BLaER1 (cell line): ENCODE data around the gene SPRR1A.
A peak's percentile ranks its signal among the peaks of the same experiment; 100 is the strongest.

Experiments
- H3K27ac ChIP-seq: shearing (Covaris generic); formaldehyde crosslinking; 2 replicates; pipeline ENCODE4 v1.8.1; 2022
- H3K27me3 ChIP-seq: shearing (Covaris generic); formaldehyde crosslinking; 2 replicates; pipeline ENCODE4 v1.8.1; 2022
- H3K36me3 ChIP-seq: shearing (Covaris generic); formaldehyde crosslinking; 2 replicates; pipeline ENCODE4 v1.8.1; 2022
- H3K4me1 ChIP-seq: shearing (Covaris generic); formaldehyde crosslinking; 2 replicates; pipeline ENCODE4 v1.8.1; 2022
- H3K4me2 ChIP-seq: shearing (Covaris generic); formaldehyde crosslinking; 2 replicates; pipeline ENCODE4 v1.8.1; 2022
- H3K4me3 ChIP-seq: shearing (Covaris generic); formaldehyde crosslinking; 2 replicates; pipeline ENCODE4 v1.8.1; 2022
- H3K9ac ChIP-seq: shearing (Covaris generic); formaldehyde crosslinking; 2 replicates; pipeline ENCODE4 v1.8.1; 2022
- H3K9me3 ChIP-seq: shearing (Covaris generic); formaldehyde crosslinking; 2 replicates; pipeline ENCODE4 v1.8.1; 2022
- H4K20me1 ChIP-seq: shearing (Covaris generic); formaldehyde crosslinking; 2 replicates; pipeline ENCODE4 v1.8.1; 2022
- Cebpa-rat ChIP-seq: shearing (Covaris generic); IDR thresholded peaks from 2 replicates; pipeline ENCODE4 v1.8.1; 2022

Gene SPRR1A

GRCh38 chr1:152983743-152984142 lies at the start of gene SPRR1A:
TSS of gene SPRR1A (plus strand) at chr1:152984081. CDS start at chr1:152985231, 1,150 bp downstream.
- Histone ChIP-seq H3K27ac (peak within 1 kb of the TSS; percentile 5; the same call in 1 of the 2 replicates), H4K20me1 (no peaks in the 10 kb centered on the region), H3K36me3 (no peaks in the 10 kb centered on the region), H3K9me3 (no peaks in the 10 kb centered on the region), H3K4me2 (peak within 1 kb of the TSS; percentile 40), H3K27me3 (no peaks in the 10 kb centered on the region), H3K4me3 (no peak within 1 kb of the TSS), H3K4me1 (peaks cover 17% of the 10 kb centered on the region), H3K9ac (no peak within 1 kb of the TSS)
- no peak for TF ChIP-seq Cebpa-rat

DNA sequence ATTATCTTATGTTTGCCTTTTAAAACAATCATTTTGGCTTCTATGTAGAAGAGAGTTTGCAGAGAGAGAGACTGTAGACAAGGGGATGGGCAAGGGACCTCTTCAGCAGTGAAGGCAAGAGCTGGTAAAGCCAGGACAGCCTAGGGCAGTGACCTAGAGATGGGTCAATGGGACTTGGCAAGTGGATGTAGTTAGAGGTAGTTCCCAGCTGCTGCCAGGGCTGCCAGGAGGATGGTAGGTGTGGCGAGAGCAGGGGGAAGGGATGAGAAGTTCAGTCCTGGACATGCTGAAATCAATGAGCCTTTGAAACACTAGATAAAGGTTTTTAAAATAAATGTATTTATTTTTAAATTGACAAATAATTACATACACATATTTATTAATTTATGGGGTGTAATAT lies 43.3 kb upstream of the SPRR1A start:
- Histone ChIP-seq H4K20me1 (no peaks in the 10 kb centered on the region), H3K9me3 (no peaks in the 10 kb centered on the region), H3K27ac (no peak overlapping the region), H3K4me1 (no peaks in the 10 kb centered on the region), H3K27me3 (no peaks in the 10 kb centered on the region), H3K9ac (no peak overlapping the region), H3K36me3 (no peaks in the 10 kb centered on the region), H3K4me3 (no peak overlapping the region), H3K4me2 (no peak overlapping the region)
- no peak for TF ChIP-seq Cebpa-rat

DNA sequence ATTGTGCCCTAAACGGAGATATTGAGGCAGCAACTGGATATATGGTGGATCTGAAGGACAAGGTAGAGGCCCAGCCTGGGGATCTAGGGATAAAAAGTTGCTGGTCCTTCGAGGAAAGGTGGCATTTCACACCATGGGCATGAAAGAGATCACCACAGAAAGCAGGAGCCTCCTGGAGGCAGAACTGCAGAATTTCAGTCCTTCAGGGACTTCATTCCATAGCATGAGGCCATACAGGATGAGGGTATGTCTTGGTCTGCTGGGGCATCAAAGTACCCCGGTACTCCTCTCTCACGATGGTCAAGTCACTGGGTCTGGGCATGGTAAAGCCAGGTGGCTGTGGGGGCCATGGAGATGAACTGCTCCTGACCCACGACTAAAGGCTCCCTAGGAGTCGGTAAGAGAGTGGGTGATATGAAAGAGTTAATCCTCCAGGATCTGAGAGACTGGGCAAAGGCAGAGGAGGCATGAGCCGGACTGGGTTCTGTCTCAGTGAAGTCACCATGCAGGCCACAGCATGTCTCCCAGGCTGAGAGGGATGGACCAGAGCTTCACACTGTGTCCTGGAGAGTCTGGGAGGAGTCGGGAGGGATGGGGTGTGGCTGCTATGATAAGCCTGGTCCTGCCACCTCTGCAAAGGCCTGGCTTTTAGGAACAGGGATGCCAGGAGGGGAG lies 42.7 kb upstream of the SPRR1A start:
- no peak overlapping the region for H3K4me3 ChIP-seq
- no peaks in the 10 kb centered on the region for H3K27me3 ChIP-seq
- no peaks in the 10 kb centered on the region for H4K20me1 ChIP-seq
- TF ChIP-seq Cebpa-rat = no peak
- no peak overlapping the region for H3K27ac ChIP-seq
- no peaks in the 10 kb centered on the region for H3K36me3 ChIP-seq
- H3K4me2 ChIP-seq = no peak overlapping the region
- no peaks in the 10 kb centered on the region for H3K9me3 ChIP-seq
- H3K4me1 ChIP-seq = no peaks in the 10 kb centered on the region
- no peak overlapping the region for H3K9ac ChIP-seq

DNA sequence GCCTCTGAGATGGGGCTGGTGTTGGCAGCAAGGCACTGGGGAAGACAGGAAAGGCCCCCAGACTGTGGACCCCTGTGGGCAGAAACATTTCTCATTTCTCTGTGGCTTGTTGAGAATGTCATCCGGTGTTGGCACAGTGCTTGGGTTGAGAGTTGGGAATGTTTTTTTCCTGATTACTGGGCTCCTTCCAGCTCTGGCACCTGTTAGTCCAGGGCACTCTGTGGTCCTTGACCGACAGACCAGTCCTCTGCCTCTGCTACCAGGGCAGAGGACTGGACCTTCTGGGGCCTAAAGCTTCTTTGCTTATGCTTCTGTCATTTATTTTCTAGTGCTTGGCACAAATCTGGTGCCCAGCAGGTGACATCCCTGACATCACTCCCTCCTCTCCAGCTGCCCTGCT lies 41.7 kb upstream of the SPRR1A start:
- Histone ChIP-seq H3K9ac (no peak overlapping the region), H3K4me1 (no peaks in the 10 kb centered on the region), H3K27me3 (no peaks in the 10 kb centered on the region), H3K4me3 (no peak overlapping the region), H3K36me3 (no peaks in the 10 kb centered on the region), H3K4me2 (no peak overlapping the region), H3K27ac (no peak overlapping the region), H3K9me3 (no peaks in the 10 kb centered on the region), H4K20me1 (no peaks in the 10 kb centered on the region)
- no peak for TF ChIP-seq Cebpa-rat

DNA sequence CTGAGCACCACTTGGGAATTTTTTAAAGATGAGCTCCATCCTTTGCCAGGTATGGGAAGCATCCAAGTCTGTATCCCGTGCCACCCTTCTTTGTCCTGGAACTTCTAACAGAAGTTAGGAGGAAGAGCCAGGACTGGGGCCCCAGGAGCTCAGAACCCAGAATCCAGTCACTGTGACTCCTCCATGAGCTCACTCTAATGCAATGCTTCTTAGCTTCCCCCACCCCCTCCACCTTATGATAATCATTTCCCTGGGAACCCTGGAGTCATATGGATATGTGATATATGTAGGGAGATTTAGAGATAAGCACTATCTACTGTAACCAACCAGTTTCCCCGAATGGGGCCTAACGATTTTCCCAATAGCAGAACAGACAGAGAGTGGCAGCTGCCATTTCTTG lies 37.6 kb upstream of the SPRR1A start:
- Histone ChIP-seq H3K27ac (no peak overlapping the region), H3K9me3 (no peaks in the 10 kb centered on the region), H3K9ac (no peak overlapping the region), H3K36me3 (no peaks in the 10 kb centered on the region), H4K20me1 (no peaks in the 10 kb centered on the region), H3K4me3 (no peak overlapping the region), H3K4me2 (no peak overlapping the region), H3K4me1 (no peaks in the 10 kb centered on the region), H3K27me3 (no peaks in the 10 kb centered on the region)
- TF ChIP-seq Cebpa-rat = no peak

DNA sequence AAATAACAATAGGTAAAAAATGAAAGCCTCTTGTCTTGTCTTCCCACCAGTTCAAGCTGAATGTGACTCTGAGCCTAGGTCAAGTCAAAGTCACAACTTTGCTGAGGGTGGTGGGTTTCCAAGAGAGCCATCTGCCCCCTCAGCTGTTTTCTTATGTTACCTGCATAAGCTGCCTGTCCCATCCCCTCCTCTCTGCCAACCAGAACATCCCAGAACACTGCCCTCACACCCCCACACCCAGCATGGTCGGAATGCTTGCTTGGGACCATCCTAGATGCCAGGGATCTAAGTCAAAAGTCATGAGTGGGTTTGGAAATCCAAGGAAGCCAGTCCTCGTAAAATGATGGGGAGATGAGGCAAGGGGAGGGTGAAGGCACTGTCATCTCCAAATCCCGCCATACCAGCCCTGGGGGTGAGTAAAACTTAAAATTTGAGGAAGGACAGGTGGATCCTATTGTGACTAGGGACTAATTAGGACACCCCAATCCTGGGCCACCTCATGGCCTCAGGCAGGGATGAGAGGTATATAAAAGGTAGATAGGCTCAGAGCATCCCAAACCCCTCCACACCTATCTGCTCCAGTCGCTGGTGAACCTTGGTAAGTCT lies 37.1 kb upstream of the SPRR1A start, which contains the start of gene SPRR5:
TSS of gene SPRR5 (plus strand) at position 556 of the 606 bp plus-strand sequence. CDS start 1,349 bp downstream, outside the sequence.
- no peaks in the 10 kb centered on the region for H3K36me3 ChIP-seq
- H3K4me3 ChIP-seq = no peak within 1 kb of the TSS
- H3K9ac ChIP-seq = no peak within 1 kb of the TSS
- no peaks in the 10 kb centered on the region for H3K4me1 ChIP-seq
- H4K20me1 ChIP-seq = no peaks in the 10 kb centered on the region
- H3K4me2 ChIP-seq = no peak within 1 kb of the TSS
- H3K27ac ChIP-seq = no peak within 1 kb of the TSS
- TF ChIP-seq Cebpa-rat = no peak
- no peaks in the 10 kb centered on the region for H3K27me3 ChIP-seq
- H3K9me3 ChIP-seq = no peaks in the 10 kb centered on the region

DNA sequence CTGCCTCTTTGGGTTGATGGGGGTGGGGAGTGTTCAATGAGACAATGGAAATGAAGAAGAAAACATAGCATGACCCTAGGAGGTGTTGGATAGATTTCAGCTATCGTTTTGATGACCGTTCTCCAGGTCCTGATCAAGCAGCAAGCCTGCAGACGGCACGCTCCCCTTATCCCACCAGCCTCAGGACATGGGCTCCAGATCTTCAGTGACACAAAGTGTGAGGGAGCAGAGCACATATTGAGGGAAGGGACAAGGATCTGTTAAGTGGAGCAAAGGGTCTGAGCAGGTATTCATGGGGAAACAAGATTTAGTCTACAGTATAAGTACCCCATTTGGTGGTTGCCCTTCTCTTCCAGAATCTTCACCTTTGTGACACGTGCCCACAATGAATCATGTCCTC lies 32.2 kb upstream of the SPRR1A start:
- Histone ChIP-seq H3K27ac (no peak overlapping the region), H3K9ac (no peak overlapping the region), H3K4me3 (no peak overlapping the region), H3K36me3 (no peaks in the 10 kb centered on the region), H3K4me1 (no peaks in the 10 kb centered on the region), H3K4me2 (no peak overlapping the region), H3K27me3 (no peaks in the 10 kb centered on the region), H3K9me3 (no peaks in the 10 kb centered on the region), H4K20me1 (no peaks in the 10 kb centered on the region)
- TF ChIP-seq Cebpa-rat = no peak

GRCh38 chr1:152953761-152954160 lies 30.1 kb upstream of the SPRR1A start:
- no peaks in the 10 kb centered on the region for H3K27me3 ChIP-seq
- no peak overlapping the region for H3K27ac ChIP-seq
- H3K4me3 ChIP-seq = no peak overlapping the region
- no peaks in the 10 kb centered on the region for H4K20me1 ChIP-seq
- peaks cover 5% of the 10 kb centered on the region; the same call in 1 of the 2 replicates for H3K4me1 ChIP-seq
- no peak for TF ChIP-seq Cebpa-rat
- H3K36me3 ChIP-seq = no peaks in the 10 kb centered on the region
- H3K4me2 ChIP-seq = no peak overlapping the region
- no peak overlapping the region for H3K9ac ChIP-seq
- H3K9me3 ChIP-seq = no peaks in the 10 kb centered on the region

GRCh38 chr1:152954436-152954835 lies 29.4 kb upstream of the SPRR1A start:
- Histone ChIP-seq H3K9ac (no peak overlapping the region), H4K20me1 (no peaks in the 10 kb centered on the region), H3K27ac (no peak overlapping the region), H3K36me3 (no peaks in the 10 kb centered on the region), H3K9me3 (no peaks in the 10 kb centered on the region), H3K4me1 (peaks cover 11% of the 10 kb centered on the region), H3K27me3 (no peaks in the 10 kb centered on the region), H3K4me3 (no peak overlapping the region), H3K4me2 (no peak overlapping the region)
- no peak for TF ChIP-seq Cebpa-rat

- H3K4me3 ChIP-seq = no peak overlapping the region
- no peak overlapping the region for H3K27ac ChIP-seq
- no peaks in the 10 kb centered on the region for H3K9me3 ChIP-seq
- H3K9ac ChIP-seq = no peak overlapping the region
- H3K4me1 ChIP-seq = peaks cover 43% of the 10 kb centered on the region
- no peaks in the 10 kb centered on the region for H3K27me3 ChIP-seq
- no peak overlapping the region for H3K4me2 ChIP-seq
- no peaks in the 10 kb centered on the region for H4K20me1 ChIP-seq
- no peak for TF ChIP-seq Cebpa-rat
- no peaks in the 10 kb centered on the region for H3K36me3 ChIP-seq
Observed at GRCh38 chr1:152957561-152957960, 26.3 kb upstream of the SPRR1A start.
